Esophagus squamous epithelium (tissue), 5 donors: ENCODE data around the gene KRTAP4-9. TPM values are rescaled to one million over a fixed set of nuclear protein-coding genes. Genes with fewer than 3 reads are reported as not detected.
"Not testable (repeated sequence)": the region's sequence is repeated elsewhere in the genome, so short reads cannot be mapped to it uniquely, and the experiment has no call there.

Experiments
- DNase-seq: peaks from one replicate; lab custom pipeline; 2025; lab: John Stamatoyannopoulos, UW
- H3K27ac ChIP-seq, 4 donors: fragments of 200-600 bp; sonication (generic); one replicate each; pipeline ENCODE4 v1.5.1; 2016 to 2019; ENCODE audit warnings: mild to moderate bottlenecking in 1 of 4
- H3K27me3 ChIP-seq, 4 donors: fragments of 200-600 bp; sonication (generic); 1 replicate in 3 of 4; 2 replicates in 1 of 4; pipeline versions ENCODE4 v1.5.1 to v1.6.0; 2017 to 2021; ENCODE audit warnings: antibody characterized with exemption in 1 of 4
- H3K36me3 ChIP-seq, 3 donors: fragments of 200-600 bp; sonication (generic); one replicate each; pipeline ENCODE4 v1.5.1; 2016 to 2019
- H3K4me1 ChIP-seq, 3 donors: fragments of 200-600 bp; sonication (generic); one replicate each; pipeline ENCODE4 v1.5.1; 2017 to 2019
- H3K4me3 ChIP-seq, 4 donors: fragments of 200-600 bp; sonication (generic); 1 replicate in 3 of 4; 2 replicates in 1 of 4; pipeline ENCODE4 v1.5.1; 2016 to 2019; ENCODE audit warnings: mild to moderate bottlenecking in 2 of 4, moderate library complexity in 1 of 4
- H3K9me3 ChIP-seq, 3 donors: fragments of 200-600 bp; sonication (generic); one replicate each; pipeline ENCODE4 v1.5.1; 2016 to 2019
- CTCF ChIP-seq, 6 experiments: fragments of 450-650 bp in 4 of 6; fragments of 200-600 bp in 2 of 6; sonication (generic) in 2 of 6; IDR thresholded peaks; one replicate each; pipeline ENCODE4 v1.5.1; 2016 to 2019; ENCODE audit warnings: antibody characterized with exemption in 6 of 6, mild to moderate bottlenecking in 4 of 6, moderate library complexity in 4 of 6
- POLR2A ChIP-seq, 4 donors: fragments of 450-650 bp; IDR thresholded peaks; one replicate each; pipeline ENCODE4 v1.6.1; 2017; ENCODE audit warnings: antibody characterized with exemption in 4 of 4, mild to moderate bottlenecking in 4 of 4, moderate library complexity in 3 of 4
- WGBS, 2 donors: methylation state at CpG; one replicate each; pipeline ENCODE4 v1.1.5; 2018; 5-methylcytosine and 5-hydroxymethylcytosine counted together
- intact Hi-C: fragments of 100-400 bp; cut with DNase I; formaldehyde crosslinking; loops from one replicate; pipeline ENCODE4 v1.15.0; 2022
- total RNA-seq, 4 donors: library from RNA; depleted of rRNA; stranded (reverse); fragments of >200 nt; gene quantifications; one replicate each; pipeline ENCODE4 v1.1.0, GENCODE V29; 2016
- donor health status: DM: yes; HTN: yes; CAD: no.

KRTAP4-9 gene
- not detected for total RNA-seq

- H3K4me3 ChIP-seq, H3K36me3 ChIP-seq, DNase-seq, H3K9me3 ChIP-seq, H3K27ac ChIP-seq, intact Hi-C loops, H3K4me1 ChIP-seq: not testable (repeated sequence)
- peaks cover 0 to 18% (median 0%) of the 10 kb centered on the region in 4 donors for H3K27me3 ChIP-seq
- WGBS, 2 donors: 87% methylated on average over 5 of the region's 10 CpGs; no CpG with 5 or more reads in 1 of the 2 donors
Observed at GRCh38 chr17:41105347-41105746, at the start of gene KRTAP4-9. KRTAP4-9 (plus strand) TSS chr17:41105389; CDS start chr17:41105389, 0 bp downstream.

- no peaks in the 10 kb centered on the region for H3K4me1 ChIP-seq
- no peak for TF ChIP-seq POLR2A (IDR thresholded peaks at IDR 0.05)
- no peak for TF ChIP-seq CTCF (IDR thresholded peaks at IDR 0.05)
- WGBS, 2 donors: 89 to 93% methylated on average over 1 of the region's 1 CpG
- no peak overlapping the region for H3K27ac ChIP-seq
- H3K36me3 ChIP-seq: no peaks in the 10 kb centered on the region
- intact Hi-C loops: no loop called here
- peaks cover 0 to 15% (median 0%) of the 10 kb centered on the region in 4 donors for H3K27me3 ChIP-seq
- H3K4me3 ChIP-seq: no peak overlapping the region
- DNase-seq: no peak
- H3K9me3 ChIP-seq: no peaks in the 10 kb centered on the region
Observed at GRCh38 chr17:41057547-41057946, 47.6 kb upstream of the KRTAP4-9 start.

DNA sequence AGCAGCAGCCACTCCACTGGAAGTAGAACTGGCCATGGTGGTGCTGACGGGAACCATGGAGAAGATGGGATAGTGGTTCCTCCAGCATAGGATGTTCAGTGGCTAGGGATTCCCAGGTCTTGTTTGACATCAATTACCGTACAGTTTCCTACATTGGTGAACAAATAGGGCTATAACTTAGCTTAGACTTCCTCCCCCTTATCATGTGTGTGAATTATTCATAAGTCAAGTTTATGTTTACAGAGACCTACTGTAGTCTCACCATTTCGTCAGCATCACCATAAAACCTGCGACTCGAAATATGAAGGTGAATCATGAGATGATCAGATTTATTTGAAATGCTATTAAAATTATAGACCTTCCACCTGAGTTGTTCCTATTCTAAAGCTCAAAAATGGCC is 46.4 kb upstream of the KRTAP4-9 start:
- 87 to 89% methylated on average over 5 of the region's 5 CpGs for WGBS, 2 donors
- H3K36me3 ChIP-seq: no peaks in the 10 kb centered on the region
- DNase-seq: no peak
- H3K27me3 ChIP-seq: peaks cover 0 to 15% (median 0%) of the 10 kb centered on the region in 4 donors
- intact Hi-C loops: no loop called here
- TF ChIP-seq POLR2A (IDR thresholded peaks at IDR 0.05) (no peak), CTCF (IDR thresholded peaks at IDR 0.05) (no peak)
- H3K9me3 ChIP-seq: no peaks in the 10 kb centered on the region
- no peak overlapping the region for H3K4me3 ChIP-seq
- H3K4me1 ChIP-seq: no peaks in the 10 kb centered on the region
- H3K27ac ChIP-seq: no peak overlapping the region

- 32 to 46% methylated on average over 4 to 8 of the region's 31 CpGs for WGBS, 2 donors
- H3K4me1 ChIP-seq, H3K36me3 ChIP-seq, intact Hi-C loops, DNase-seq, H3K9me3 ChIP-seq, H3K27ac ChIP-seq, H3K4me3 ChIP-seq: not testable (repeated sequence)
- peaks cover 0 to 15% (median 0%) of the 10 kb centered on the region in 4 donors for H3K27me3 ChIP-seq
Observed at GRCh38 chr17:41059276-41060051, 45.7 kb upstream of the KRTAP4-9 start.

DNA sequence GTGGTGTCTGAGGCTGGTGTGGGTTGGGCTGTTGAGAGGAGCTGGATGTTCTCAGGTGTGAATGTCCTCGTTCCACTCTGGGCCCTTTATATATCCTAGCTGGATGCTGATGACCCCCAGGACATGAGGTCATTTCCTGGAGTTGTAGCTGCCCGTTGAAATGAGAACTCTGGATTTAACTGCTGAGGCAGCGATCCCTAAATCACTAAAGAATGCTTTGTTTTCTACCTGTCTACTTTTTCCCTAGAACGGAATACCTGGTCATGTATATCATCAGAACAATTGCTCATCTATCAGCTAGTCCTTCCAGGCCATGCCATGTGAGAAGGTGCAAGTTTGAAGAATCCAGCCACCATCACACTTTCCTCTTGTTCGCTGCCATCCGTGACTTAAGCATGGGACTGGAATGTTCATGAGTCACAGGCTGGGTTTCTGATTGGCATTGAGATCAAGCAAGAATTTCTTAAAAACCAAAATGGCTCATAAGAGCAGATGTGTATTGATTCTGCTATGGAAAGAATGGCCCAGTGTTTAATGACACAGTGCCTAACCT is 45.1 kb upstream of the KRTAP4-9 start, which contains the start of gene KRTAP2-3:
Gene KRTAP2-3, minus strand, starts transcription at position 63 of the 553 bp plus-strand sequence. CDS start 64 bp downstream, outside the sequence.
- no peaks in the 10 kb centered on the region for H3K4me1 ChIP-seq
- TF ChIP-seq POLR2A (IDR thresholded peaks at IDR 0.05): no peak
- TF ChIP-seq CTCF (IDR thresholded peaks at IDR 0.05): no peak
- intact Hi-C loops: no loop called here
- DNase-seq: no peak
- no peaks in the 10 kb centered on the region for H3K9me3 ChIP-seq
- no peaks in the 10 kb centered on the region for H3K36me3 ChIP-seq
- H3K27me3 ChIP-seq: peaks cover 0 to 15% (median 0%) of the 10 kb centered on the region in 4 donors
- WGBS, 2 donors: 56 to 74% methylated on average over 6 of the region's 6 CpGs
- H3K27ac ChIP-seq: no peak within 1 kb of the TSS
- H3K4me3 ChIP-seq: no peak within 1 kb of the TSS

- 56 to 91% methylated on average over 1 of the region's 1 CpG for WGBS, 2 donors
- Histone ChIP-seq H3K27ac (no peak overlapping the region), H3K4me1 (no peaks in the 10 kb centered on the region), H3K36me3 (no peaks in the 10 kb centered on the region), H3K4me3 (no peak overlapping the region), H3K9me3 (no peaks in the 10 kb centered on the region), H3K27me3 (peaks cover 0 to 15% (median 0%) of the 10 kb centered on the region in 4 donors)
- no peak for DNase-seq
- TF ChIP-seq POLR2A (IDR thresholded peaks at IDR 0.05) (no peak), CTCF (IDR thresholded peaks at IDR 0.05) (no peak)
- intact Hi-C loops: no loop called here
Observed at GRCh38 chr17:41061964-41062363, 43.2 kb upstream of the KRTAP4-9 start.
